GM12865 (cell line): ENCODE measurements around the gene LRRC53.
A peak's percentile ranks its signal among the peaks of the same experiment; 100 is the strongest.

ENCODE experiments used
- DNase-seq: peaks from one replicate; pipeline ENCODE4 v3.0.0; 2010; ENCODE audit warnings: low read depth
- H3K4me3 ChIP-seq: 2 replicates; pipeline ENCODE4 v1.5.1; 2011; ENCODE audit warnings: mild to moderate bottlenecking, low read depth, low read length, control low read depth
- CTCF ChIP-seq: IDR thresholded peaks from 2 replicates; pipeline ENCODE4 v1.5.1; 2011; ENCODE audit warnings: low read length, control low read depth, low read depth, inconsistent platforms; ENCODE audit not compliant: insufficient read depth; ENCODE audit errors: missing control alignments

The LRRC53 gene

GRCh38 chr1:74508449-74508848 is 4.0 kb downstream of the LRRC53 start:
- no peak for TF ChIP-seq CTCF
- H3K4me3 ChIP-seq, result no peak overlapping the region
- no peak for DNase-seq

- no peak overlapping the region for H3K4me3 ChIP-seq
- no peak for DNase-seq
- no peak for TF ChIP-seq CTCF
Observed at GRCh38 chr1:74505928-74506710, 6.3 kb downstream of the LRRC53 start.

- DNase-seq, result no peak
- H3K4me3 ChIP-seq, result no peak overlapping the region
- no peak for TF ChIP-seq CTCF
Observed at GRCh38 chr1:74504933-74505512, 7.4 kb downstream of the LRRC53 start.

GRCh38 chr1:74504125-74504932 is 8.1 kb downstream of the LRRC53 start:
- peak; percentile 65 for DNase-seq
- peak; percentile 91 for TF ChIP-seq CTCF
- H3K4me3 ChIP-seq, result no peak overlapping the region

GRCh38 chr1:74502858-74503257 is 9.6 kb downstream of the LRRC53 start:
- no peak for TF ChIP-seq CTCF
- no peak for DNase-seq
- no peak overlapping the region for H3K4me3 ChIP-seq

- peak; percentile 33 for DNase-seq
- no peak for TF ChIP-seq CTCF
- no peak overlapping the region for H3K4me3 ChIP-seq
Observed at GRCh38 chr1:74502432-74502831, 10.0 kb downstream of the LRRC53 start.
